Measurements from ENCODE around the gene PEX6.
A peak's percentile ranks its signal among the peaks of the same experiment; 100 is the strongest.
"Not testable (repeated sequence)": the region's sequence is repeated elsewhere in the genome, so short reads cannot be mapped to it uniquely, and the experiment has no call there.

The PEX6 gene

GRCh38 chr6:42998205-42998604 lies 19.2 kb upstream of the PEX6 start:
- not testable (repeated sequence) for DNase-seq

GRCh38 chr6:42996513-42996912 lies 17.5 kb upstream of the PEX6 start:
- DNase-seq, result no peak

GRCh38 chr6:42993445-42993844 lies 14.5 kb upstream of the PEX6 start:
- DNase-seq, result no peak

DNA sequence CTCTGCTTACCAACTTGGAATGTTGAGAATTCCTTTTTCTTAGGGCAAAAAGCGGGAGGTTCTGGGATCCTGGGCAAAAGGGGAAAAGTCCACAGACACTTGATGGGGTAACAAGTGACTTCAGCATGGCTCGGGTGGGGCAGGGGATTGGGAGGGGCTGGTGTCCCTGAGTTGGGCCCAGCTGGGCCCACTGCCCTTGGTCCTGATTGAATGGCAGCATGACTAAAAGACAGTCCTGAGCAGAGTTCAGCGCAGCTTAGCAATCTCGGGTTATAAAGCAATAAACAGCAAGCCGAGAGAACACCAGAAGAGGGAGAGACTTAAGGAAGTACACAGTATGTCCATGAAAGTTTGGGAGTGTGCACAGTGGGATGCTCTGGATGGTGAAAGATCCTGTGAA lies 10.9 kb upstream of the PEX6 start:
- DNase-seq, result no peak

DNA sequence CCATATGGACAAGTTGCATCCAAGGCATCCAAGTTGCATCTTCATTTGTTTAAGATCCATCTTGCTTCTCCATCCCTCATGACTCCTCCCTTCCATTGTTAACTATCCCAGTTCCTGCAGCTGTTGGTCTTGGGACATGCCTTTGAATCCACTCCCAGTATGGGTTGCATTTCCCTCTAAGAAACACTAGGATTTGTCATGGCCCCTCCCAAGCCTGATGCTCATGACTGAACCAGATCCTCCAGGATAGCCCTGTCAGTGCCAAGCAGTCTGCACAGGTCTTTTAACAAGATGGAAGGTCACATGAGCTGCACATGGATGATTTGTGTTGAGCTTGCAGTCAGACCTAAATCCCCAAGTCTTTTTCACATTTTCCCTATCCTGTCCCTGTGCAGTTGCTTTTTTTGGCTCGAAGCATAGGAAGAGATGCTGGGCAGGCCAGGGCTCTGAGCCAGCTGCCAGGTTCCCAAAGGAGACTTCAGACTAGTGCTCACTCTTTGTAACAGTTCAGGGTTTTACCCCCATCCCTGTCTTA lies 9.6 kb upstream of the PEX6 start:
- DNase-seq, result no peak

DNA sequence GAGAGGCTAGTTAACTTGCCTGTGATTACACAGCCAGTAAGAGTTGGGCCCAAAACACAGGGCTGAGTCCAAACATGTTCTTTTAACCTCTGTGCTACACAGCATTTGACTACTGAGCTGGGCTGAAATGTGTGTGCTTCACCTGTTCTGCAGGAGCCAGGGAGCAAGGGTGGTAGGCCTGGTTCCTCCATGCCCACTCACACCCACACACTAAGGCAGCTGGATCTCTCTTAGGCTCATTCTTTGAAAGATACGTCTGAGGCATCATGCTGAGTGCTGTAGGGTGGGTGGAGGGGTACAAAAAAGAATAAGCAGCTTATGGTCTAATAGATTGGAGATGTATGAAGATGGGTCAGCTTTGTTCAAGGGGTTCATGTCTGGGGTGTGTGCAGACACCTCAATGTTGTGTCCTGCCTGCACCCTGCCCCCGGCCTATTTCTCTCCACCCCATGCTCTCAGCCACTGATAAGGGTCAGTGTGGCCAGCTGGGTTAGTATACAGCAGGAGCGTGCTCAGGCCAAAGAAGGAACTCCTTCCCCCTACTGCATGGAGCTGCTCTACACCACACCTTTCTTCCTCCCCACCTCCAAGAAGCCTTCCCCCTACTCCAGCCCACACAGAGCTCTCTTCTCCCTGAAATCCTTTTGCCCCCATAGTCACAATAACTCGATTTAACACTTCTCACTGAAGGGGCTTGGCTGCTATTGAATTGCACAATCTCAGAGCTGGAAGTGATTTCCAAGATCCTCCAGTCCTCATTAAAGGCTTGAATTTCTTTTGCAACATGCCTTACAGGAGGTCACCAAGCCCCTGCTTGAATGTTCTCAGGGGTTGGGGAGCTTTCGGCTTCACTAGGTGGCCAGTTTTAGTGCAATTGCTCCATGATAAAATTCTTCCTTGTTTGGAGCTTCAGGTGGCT lies 8.8 kb upstream of the PEX6 start:
- no peak for DNase-seq

DNA sequence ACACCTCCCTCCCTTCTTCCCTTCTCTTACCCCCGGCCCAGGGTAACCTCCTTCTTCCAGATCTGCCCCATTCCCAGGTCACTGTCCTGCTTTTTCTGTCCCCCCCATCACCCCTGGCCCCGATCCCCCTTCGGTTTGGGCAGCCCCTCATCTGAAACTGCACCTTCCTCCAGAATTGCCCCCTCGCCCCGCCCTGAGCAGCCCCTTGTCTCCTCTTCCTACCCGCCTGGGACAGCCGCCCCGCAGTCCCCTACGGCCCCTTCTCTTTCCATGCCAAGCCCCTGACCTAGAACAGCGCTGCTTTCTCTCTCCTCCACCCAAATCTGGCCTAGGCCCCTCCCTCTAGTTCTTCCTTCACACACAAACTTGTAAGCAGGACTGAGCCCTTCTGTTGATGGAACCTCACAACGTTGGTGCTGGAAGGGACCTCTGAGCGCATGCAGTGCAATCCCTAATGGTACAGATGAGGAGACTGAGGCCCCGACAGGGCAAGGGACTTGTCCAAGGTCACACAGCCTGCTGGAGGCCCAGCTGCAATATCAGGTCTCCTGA lies 6.0 kb upstream of the PEX6 start:
- no peak for DNase-seq

DNA sequence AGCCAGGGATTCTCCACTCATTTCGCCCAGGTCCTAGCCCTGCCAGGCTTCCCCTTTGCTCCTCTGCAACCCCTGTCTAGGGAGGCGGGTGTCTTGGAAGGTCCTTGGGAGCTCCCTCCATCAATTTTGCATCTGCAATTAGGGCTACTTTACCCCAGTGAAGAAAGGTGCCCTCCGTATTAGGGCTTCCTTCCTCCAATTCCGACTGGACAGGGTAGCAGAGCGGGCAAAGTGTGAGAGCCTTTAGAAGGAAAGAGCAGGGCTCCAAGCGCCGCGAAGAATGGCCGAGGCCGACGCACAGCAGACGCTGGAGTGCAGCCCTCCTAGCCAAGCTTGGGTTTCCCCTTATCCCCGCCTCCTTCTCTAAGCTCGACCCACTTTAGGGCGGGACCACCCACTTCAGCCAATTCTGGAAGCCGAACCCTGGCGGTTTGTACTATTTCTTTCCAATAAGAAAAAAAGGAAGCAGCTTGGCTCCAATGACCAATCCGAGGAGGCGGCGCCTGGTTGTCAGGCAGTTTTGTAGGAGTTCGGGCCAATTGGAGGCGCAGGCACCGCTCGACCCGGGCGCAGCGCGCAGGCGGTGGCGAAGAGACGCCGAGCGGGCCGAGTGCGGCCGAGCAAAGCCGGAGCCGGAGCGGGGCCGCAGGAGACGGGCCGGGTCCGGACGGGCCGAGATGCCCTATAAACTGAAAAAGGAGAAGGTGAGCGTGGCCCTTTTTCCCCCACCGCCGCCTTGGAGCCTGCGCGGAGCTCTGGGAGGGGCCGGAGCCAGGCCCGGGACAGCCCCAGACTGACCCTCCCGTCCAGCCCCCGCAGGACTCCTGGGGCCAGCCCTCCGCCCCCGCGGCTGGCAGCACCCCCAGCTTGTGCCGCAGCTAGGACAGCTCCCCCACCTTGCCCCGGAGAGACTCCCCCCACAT lies 5.3 kb upstream of the PEX6 start, which contains the start of gene PPP2R5D:
Gene PPP2R5D, plus strand, starts transcription at position 570 of the 923 bp plus-strand sequence. Its CDS starts 108 bp downstream, at position 678.
- DNase-seq, result peak; percentile 99

DNA sequence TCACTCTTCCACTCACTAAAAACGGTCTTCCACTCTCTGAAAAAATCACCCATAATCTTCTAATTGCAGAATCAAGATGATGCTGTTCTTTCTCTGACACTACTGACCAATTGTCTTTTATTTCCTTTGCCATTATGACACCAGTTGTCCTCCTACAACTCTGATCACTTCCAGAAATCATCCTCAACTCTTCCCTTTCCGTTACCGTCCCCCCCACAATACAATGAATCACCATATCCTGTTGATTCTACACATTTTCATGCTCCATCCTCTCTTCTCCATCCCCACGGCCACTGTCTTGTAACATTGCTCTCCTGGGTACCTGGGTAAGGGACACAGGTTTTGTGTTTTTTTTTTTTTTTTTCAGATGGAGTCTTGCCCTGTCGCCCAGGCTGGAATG lies 2.9 kb upstream of the PEX6 start:
- DNase-seq, result no peak

- peak; percentile 26 for DNase-seq
Measured at GRCh38 chr6:42979523-42980177, 669 bp upstream of the PEX6 start.

DNA sequence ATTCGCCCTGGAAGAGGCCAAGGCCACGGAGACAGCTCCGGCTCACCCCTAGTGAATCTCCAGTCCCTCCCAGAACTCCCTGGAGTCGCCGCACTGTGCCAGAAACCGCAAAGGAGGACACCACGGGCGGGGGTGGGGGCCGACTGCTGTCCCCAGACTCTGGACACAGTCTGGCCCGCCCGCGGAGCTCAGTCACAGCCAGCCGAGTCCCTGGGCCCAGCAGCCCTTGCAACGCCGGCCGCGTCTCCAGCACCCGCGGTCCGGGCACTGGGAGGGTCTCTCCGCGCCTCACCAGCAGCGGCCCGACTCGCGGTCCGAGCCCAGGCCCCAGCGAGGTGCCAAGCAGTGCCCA lies 518 bp downstream of the PEX6 start:
- no peak for DNase-seq

GRCh38 chr6:42974919-42975505 lies 4.0 kb downstream of the PEX6 start:
- DNase-seq, result no peak

GRCh38 chr6:42973926-42974325 lies 5.1 kb downstream of the PEX6 start:
- no peak for DNase-seq

DNA sequence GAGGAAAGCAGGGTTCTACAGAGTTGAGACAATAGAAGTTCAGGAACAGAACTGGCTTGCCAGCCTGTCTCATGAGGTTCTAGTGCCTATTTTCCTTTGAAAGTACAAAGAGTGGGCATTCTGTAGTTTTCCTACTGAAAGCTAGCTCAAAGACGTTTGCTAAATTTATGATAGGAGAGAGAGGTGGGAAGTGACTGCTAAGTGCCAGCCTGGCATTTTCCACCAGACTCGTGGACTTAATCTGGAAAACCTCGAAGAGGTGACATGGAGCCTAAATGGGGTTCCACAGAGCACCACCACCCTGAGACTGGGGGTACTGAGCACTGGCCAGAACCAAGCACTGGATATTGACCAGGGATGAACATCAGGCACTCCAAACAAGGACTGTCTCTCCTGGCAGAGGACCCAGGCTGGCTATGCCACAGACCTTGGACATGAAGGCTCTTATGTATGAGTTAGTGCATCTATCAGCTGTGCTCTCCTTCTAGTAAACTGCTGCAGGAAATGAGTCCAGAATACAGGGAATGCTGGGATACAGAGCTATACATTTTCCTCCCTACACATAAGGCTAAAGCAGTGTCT lies 7.1 kb downstream of the PEX6 start:
- no peak for DNase-seq

DNA sequence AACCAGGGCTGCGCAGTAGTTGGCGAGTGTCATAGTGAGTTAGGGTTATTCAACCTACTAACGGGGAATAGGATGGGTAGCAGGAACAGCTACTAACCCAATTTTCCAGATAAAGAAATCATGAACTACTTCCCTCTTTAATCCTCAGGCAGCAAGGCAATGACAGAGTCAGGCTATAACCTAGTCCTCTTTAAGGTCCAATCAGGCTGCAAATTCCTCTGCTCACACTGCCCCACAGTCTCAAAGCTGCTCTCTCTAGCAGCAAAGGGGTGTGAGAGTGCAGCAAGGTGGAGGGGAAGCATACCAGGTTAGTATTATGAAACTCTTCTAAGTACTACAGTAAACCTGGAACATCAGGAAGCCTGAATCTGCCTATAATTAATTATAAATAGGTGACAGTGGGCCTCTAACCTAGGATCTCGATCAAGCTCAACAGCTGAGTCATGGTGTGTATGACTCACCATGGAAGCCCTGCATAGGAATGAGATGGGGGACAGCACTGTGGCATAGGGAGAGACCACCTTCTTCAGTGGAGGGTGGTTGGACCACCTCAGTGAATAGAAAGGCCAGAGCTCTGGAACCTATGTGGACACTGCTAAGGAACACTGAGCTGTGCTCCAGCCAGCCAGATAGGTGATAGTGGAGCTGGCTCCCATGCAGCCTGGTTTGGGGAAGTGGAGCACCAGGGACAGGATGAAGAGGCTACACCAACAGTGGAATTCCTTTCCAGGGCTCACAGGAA lies 7.9 kb downstream of the PEX6 start:
- DNase-seq, result peak; percentile 43

DNA sequence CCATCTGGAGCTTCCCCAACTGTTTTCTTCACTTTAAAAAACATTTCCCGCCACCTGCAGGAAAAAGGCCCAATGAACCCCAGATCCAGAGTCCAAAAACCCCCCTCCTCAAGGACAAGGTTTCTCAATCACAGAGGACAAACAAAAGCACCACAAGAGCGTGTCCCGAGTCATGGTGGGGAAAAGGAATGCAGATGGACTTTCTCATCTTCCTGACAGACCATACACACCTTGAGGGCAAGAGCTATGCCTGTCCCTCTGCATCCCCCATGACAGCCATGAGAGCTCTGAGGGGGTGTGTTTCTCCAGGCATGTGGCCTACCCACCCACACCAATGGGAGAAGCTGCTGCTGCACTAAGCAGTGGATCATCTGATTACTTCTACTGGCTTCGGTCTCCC lies 9.0 kb downstream of the PEX6 start:
- no peak for DNase-seq

DNA sequence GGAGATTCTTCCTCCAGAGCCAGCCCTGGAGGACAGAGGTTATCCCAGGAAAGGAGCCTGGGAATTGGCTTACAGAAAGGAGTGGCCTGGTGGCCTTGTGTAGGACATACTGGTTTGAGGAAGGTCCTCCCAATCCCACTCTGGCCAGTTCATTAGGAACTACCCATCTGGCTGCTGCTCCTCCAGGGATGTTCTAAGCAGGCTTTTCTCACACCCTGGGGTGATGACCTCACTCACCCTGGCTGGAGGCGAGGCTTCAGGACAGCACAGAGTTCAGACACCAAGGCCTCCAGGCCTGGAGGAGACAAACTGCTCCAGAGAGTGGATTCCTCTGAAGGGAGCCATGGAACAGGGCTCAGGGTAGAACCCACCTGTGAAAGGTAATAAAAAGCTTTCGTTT lies 9.6 kb downstream of the PEX6 start:
- no peak for DNase-seq

GRCh38 chr6:42968783-42969182 lies 10.2 kb downstream of the PEX6 start:
- no peak for DNase-seq

- DNase-seq, result no peak
Measured at GRCh38 chr6:42968126-42968701, 10.8 kb downstream of the PEX6 start.

- no peak for DNase-seq
Measured at GRCh38 chr6:42967228-42967627, 11.8 kb downstream of the PEX6 start.

DNA sequence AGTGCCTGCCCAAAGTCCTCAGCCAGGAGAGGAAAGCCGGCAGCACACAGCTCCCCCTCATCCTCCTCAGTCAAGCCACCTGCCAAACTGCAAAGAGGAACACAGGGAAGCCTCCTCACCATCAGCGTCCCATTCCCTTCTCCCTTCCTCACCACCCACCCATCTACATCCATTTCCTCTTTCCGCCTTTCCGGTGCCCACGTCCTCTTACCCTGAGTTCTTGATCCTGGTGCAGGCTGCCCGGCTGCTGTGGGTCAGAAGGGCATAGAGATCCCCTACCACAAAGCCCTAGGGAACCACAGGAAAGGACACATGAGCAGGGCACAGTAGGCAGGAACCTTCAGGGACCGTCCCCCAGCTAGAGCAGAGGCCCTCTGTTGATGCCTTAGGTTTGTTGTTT lies 12.4 kb downstream of the PEX6 start:
- DNase-seq, result no peak

Data from fibroblast of skin of right quadriceps (primary cell).